ENCODE data around the gene TOGARAM1.

Gene TOGARAM1

DNA sequence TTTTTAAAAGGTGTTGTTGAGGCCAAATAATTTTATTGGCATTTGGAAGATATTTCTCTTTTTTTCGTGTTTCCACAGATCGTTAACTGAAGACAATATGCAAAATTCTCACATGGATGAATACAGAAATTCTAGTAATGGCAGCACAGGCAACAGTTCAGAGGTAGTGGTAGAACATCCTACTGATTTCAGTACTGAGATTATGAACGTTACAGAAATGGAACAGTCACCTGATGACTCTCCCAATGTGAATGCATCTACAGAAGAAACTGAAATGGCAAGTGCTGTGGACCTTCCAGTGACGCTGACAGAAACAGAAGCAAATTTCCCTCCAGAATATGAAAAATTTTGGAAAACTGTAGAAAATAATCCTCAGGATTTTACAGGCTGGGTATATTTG, 133.2 kb downstream of the TOGARAM1 start:
- Histone ChIP-seq H3K9me2 (replicated peaks; ENCODE audit: insufficient read depth, low read length) (no peaks in the 10 kb centered on the region), H3K27ac (ENCODE audit: low read depth, low read length) (no peak overlapping the region), H4K20me1 (ENCODE audit: low read depth, low read length) (peaks cover 6% of the 10 kb centered on the region; the same call in 1 of the 2 replicates), H3K79me2 (ENCODE audit: insufficient read depth, low read length) (peaks cover 64% of the 10 kb centered on the region), H3F3A (ENCODE audit: insufficient read depth) (0 out of 2 replicates have a peak, but pooled peaks cover 3% of the 10 kb centered on the region), H3K36me3 (ENCODE audit: low read length) (peaks cover 45% of the 10 kb centered on the region), H3K27me3 (ENCODE audit: low read length) (no peaks in the 10 kb centered on the region), H3K9ac (ENCODE audit: low read length) (no peak overlapping the region), H3K4me2 (ENCODE audit: low read depth, low read length, poor library complexity, severe bottlenecking) (no peak overlapping the region), H3K9me3 (ENCODE audit: insufficient read depth, low read length) (no peaks in the 10 kb centered on the region), H3K4me3 (ENCODE audit: insufficient read depth, low read length, poor library complexity, severe bottlenecking) (no peak overlapping the region), H2AFZ (ENCODE audit: low read depth, low read length, severe bottlenecking) (no peak overlapping the region)
- TF ChIP-seq, protein P1, sequence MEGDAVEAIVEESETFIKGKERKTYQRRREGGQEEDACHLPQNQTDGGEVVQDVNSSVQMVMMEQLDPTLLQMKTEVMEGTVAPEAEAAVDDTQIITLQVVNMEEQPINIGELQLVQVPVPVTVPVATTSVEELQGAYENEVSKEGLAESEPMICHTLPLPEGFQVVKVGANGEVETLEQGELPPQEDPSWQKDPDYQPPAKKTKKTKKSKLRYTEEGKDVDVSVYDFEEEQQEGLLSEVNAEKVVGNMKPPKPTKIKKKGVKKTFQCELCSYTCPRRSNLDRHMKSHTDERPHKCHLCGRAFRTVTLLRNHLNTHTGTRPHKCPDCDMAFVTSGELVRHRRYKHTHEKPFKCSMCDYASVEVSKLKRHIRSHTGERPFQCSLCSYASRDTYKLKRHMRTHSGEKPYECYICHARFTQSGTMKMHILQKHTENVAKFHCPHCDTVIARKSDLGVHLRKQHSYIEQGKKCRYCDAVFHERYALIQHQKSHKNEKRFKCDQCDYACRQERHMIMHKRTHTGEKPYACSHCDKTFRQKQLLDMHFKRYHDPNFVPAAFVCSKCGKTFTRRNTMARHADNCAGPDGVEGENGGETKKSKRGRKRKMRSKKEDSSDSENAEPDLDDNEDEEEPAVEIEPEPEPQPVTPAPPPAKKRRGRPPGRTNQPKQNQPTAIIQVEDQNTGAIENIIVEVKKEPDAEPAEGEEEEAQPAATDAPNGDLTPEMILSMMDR (IDR thresholded peaks at IDR 0.05; ENCODE audit: insufficient read depth, low read length, poor library complexity, severe bottlenecking) = no peak
- no peak for TF ChIP-seq EZH2phosphoT487 (conservative IDR thresholded peaks at IDR 0.05; ENCODE audit: low read length)

DNA sequence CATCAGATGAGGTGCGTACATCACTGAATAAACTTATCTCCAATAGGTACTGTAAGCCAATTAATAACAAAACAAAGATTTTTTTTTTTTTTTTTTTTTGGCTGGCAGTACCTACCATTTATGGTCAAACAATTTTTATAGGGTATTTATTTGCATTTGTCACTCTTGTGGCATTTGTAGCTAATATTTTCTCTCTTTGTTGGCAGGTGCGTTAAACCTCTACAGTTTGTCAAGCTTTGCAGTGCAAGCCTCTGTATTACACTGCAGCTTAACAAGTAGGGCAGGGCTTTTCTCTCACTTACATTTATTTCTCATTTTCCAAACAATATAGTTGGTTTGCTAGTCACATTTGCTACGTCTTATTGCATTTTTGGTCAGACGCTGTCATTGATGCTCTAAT, 134.2 kb downstream of the TOGARAM1 start:
- Histone ChIP-seq H3K79me2 (ENCODE audit: insufficient read depth, low read length) (peaks cover 54% of the 10 kb centered on the region), H3K9me2 (replicated peaks; ENCODE audit: insufficient read depth, low read length) (no peaks in the 10 kb centered on the region), H3K27me3 (ENCODE audit: low read length) (no peaks in the 10 kb centered on the region), H2AFZ (ENCODE audit: low read depth, low read length, severe bottlenecking) (no peak overlapping the region), H3K9me3 (ENCODE audit: insufficient read depth, low read length) (no peaks in the 10 kb centered on the region), H4K20me1 (ENCODE audit: low read depth, low read length) (no peaks in the 10 kb centered on the region; the same call in 1 of the 2 replicates), H3K27ac (ENCODE audit: low read depth, low read length) (no peak overlapping the region), H3F3A (ENCODE audit: insufficient read depth) (0 out of 2 replicates have a peak, but pooled peaks cover 3% of the 10 kb centered on the region), H3K9ac (ENCODE audit: low read length) (no peak overlapping the region), H3K4me3 (ENCODE audit: insufficient read depth, low read length, poor library complexity, severe bottlenecking) (no peak overlapping the region), H3K4me2 (ENCODE audit: low read depth, low read length, poor library complexity, severe bottlenecking) (no peak overlapping the region), H3K36me3 (ENCODE audit: low read length) (peaks cover 54% of the 10 kb centered on the region)
- no peak for TF ChIP-seq EZH2phosphoT487 (conservative IDR thresholded peaks at IDR 0.05; ENCODE audit: low read length)
- TF ChIP-seq, protein P1 (IDR thresholded peaks at IDR 0.05; ENCODE audit: insufficient read depth, low read length, poor library complexity, severe bottlenecking) = no peak

DNA sequence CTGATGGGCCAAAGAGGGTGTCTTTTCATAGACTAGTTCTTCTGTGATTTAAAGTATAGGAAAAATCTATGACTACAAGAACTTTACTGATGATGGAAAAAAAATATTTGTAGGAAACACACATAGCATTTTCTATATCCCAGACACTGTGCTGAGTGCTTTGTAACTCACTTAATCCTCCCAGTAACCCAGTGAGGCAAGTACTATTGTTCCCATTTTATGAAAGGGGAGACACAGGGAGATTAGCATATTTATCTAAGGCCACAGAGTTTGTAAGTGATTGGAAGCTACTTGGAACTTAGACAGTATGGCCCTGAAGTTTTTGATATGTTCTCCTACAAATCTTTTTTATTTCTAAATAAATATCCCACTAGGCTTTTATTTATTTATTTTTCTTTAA, 141.8 kb downstream of the TOGARAM1 start:
- peaks cover 66% of the 10 kb centered on the region for H3K36me3 ChIP-seq (ENCODE audit: low read length)
- H3K27ac ChIP-seq (ENCODE audit: low read depth, low read length) = no peak overlapping the region
- no peak overlapping the region for H3K9ac ChIP-seq (ENCODE audit: low read length)
- no peaks in the 10 kb centered on the region for H3K9me2 ChIP-seq (replicated peaks; ENCODE audit: insufficient read depth, low read length)
- H3K4me2 ChIP-seq (ENCODE audit: low read depth, low read length, poor library complexity, severe bottlenecking) = no peak overlapping the region
- H3K4me3 ChIP-seq (ENCODE audit: insufficient read depth, low read length, poor library complexity, severe bottlenecking) = no peak overlapping the region
- no peaks in the 10 kb centered on the region for H3K27me3 ChIP-seq (ENCODE audit: low read length)
- no peak overlapping the region for H2AFZ ChIP-seq (ENCODE audit: low read depth, low read length, severe bottlenecking)
- no peaks in the 10 kb centered on the region for H3K9me3 ChIP-seq (ENCODE audit: insufficient read depth, low read length)
- TF ChIP-seq EZH2phosphoT487 (conservative IDR thresholded peaks at IDR 0.05; ENCODE audit: low read length) = no peak
- TF ChIP-seq, protein P1 (IDR thresholded peaks at IDR 0.05; ENCODE audit: insufficient read depth, low read length, poor library complexity, severe bottlenecking) = no peak
- H3F3A ChIP-seq (ENCODE audit: insufficient read depth) = peaks cover 9% of the 10 kb centered on the region; the same call in 1 of the 2 replicates
- H4K20me1 ChIP-seq (ENCODE audit: low read depth, low read length) = 0 out of 2 replicates have a peak, but pooled peaks cover 4% of the 10 kb centered on the region
- 0 out of 2 replicates have a peak, but pooled peaks cover 5% of the 10 kb centered on the region for H3K79me2 ChIP-seq (ENCODE audit: insufficient read depth, low read length)
